Liver (tissue), 3 donors: Measurements from ENCODE around the gene ANK3.

Experiments used
- ATF3 ChIP-seq: IDR thresholded peaks from 2 replicates; pipeline ENCODE4 v1.6.1; 2016; ENCODE audit warnings: antibody characterized with exemption
- CTCF ChIP-seq: fragments of 150-350 bp; IDR thresholded peaks from 2 replicates; pipeline ENCODE4 v1.5.1; 2017; ENCODE audit warnings: improper control_type of control experiment, low read depth, low read length; ENCODE audit not compliant: missing input control
- EGR1 ChIP-seq, 2 donors: IDR thresholded peaks; 2 replicates each; pipeline ENCODE4 v1.6.1; 2016 to 2018; ENCODE audit warnings: antibody characterized with exemption in 2 of 2, low read depth in 2 of 2
- FOXA1 ChIP-seq: IDR thresholded peaks from 2 replicates; pipeline ENCODE4 v1.6.1; 2016; ENCODE audit warnings: antibody characterized with exemption
- GABPA ChIP-seq, 2 donors: IDR thresholded peaks in 1 of 2; conservative IDR thresholded peaks in 1 of 2; 2 replicates each; pipeline ENCODE4 v1.6.1; 2016; ENCODE audit warnings: antibody characterized with exemption in 2 of 2, mild to moderate bottlenecking in 1 of 2, moderate library complexity in 1 of 2
- JUND ChIP-seq, 2 donors: IDR thresholded peaks; 2 replicates each; pipeline ENCODE4 v1.6.1; 2016; ENCODE audit warnings: antibody characterized with exemption in 2 of 2
- MAX ChIP-seq: IDR thresholded peaks from 2 replicates; pipeline ENCODE4 v1.6.1; 2016; ENCODE audit warnings: antibody characterized with exemption
- RAD21 ChIP-seq, 2 donors: IDR thresholded peaks; 2 replicates each; pipeline ENCODE4 v1.6.1; 2016; ENCODE audit warnings: antibody characterized with exemption in 2 of 2, mild to moderate bottlenecking in 2 of 2
- REST ChIP-seq: IDR thresholded peaks from 2 replicates; pipeline ENCODE4 v1.6.1; 2016; ENCODE audit warnings: antibody characterized with exemption, mild to moderate bottlenecking
- SP1 ChIP-seq: IDR thresholded peaks from 2 replicates; pipeline ENCODE4 v1.6.1; 2018; ENCODE audit warnings: antibody characterized with exemption, mild to moderate bottlenecking
- TAF1 ChIP-seq: conservative IDR thresholded peaks from 2 replicates; pipeline ENCODE4 v1.6.1; 2016; ENCODE audit warnings: antibody characterized with exemption, mild to moderate bottlenecking
- YY1 ChIP-seq: IDR thresholded peaks from 2 replicates; pipeline ENCODE4 v1.6.1; 2016; ENCODE audit warnings: antibody characterized with exemption, mild to moderate bottlenecking
- ZBTB33 ChIP-seq: IDR thresholded peaks from 2 replicates; pipeline ENCODE4 v1.6.1; 2016; ENCODE audit warnings: antibody characterized with exemption
- donor health status: healthy.
- donor health status: healthy.

- no peak for TF ChIP-seq CTCF
- TF ChIP-seq FOXA1: no peak
- TF ChIP-seq RAD21 (IDR thresholded peaks at IDR 0.05): no peak
- no peak for TF ChIP-seq EGR1 (IDR thresholded peaks at IDR 0.05; ENCODE audit: low read depth in 2 of 2)
- TF ChIP-seq ATF3: no peak
- no peak for TF ChIP-seq REST
- no peak for TF ChIP-seq ZBTB33
- TF ChIP-seq SP1: no peak
- no peak for TF ChIP-seq MAX
- no peak for TF ChIP-seq TAF1
- TF ChIP-seq JUND (IDR thresholded peaks at IDR 0.05): no peak
- no peak for TF ChIP-seq YY1
- no peak for TF ChIP-seq GABPA (IDR thresholded peaks at IDR 0.05 in 1 of 2, conservative IDR thresholded peaks at IDR 0.05 in 1 of 2)
Measured at GRCh38 chr10:60239228-60239627, 150.4 kb downstream of the ANK3 start.
